Activated CD8-positive, alpha-beta memory T cell treated with anti-CD3 and anti-CD28 coated beads, Interleukin-2, amount 10 ng/mL, durations not matched to agents 7 days and 5 days (primary cell): Measurements from ENCODE around the gene GLG1. TPM values are rescaled to one million over a fixed set of nuclear protein-coding genes. Genes with fewer than 3 reads are reported as not detected.
"Not testable (repeated sequence)": the region's sequence is repeated elsewhere in the genome, so short reads cannot be mapped to it uniquely, and the experiment has no call there.

ENCODE experiments used
- ATAC-seq: fragments of 150-1000 bp; cut with Tn5 transposase; one replicate; pipeline ENCODE4 v1.10.0; 2021; ENCODE audit warnings: moderate library complexity
- CTCF ChIA-PET: fragments of 350-600 bp; sonication (Branson Sonifier 250); formaldehyde crosslinking; loops from one replicate; lab custom pipeline; 2021; ENCODE audit warnings: antibody characterized with exemption; lab: Charles Lee
- DNase-seq: peaks from one replicate; pipeline ENCODE4 v3.0.0-alpha.2; 2020
- H3K27ac Mint-ChIP-seq: one replicate; pipeline ENCODE4 v1.8.0; 2021; ENCODE audit warnings: mild to moderate bottlenecking, mixed read lengths
- H3K27me3 Mint-ChIP-seq: one replicate; pipeline ENCODE4 v1.8.0; 2021; ENCODE audit warnings: mixed read lengths
- H3K36me3 Mint-ChIP-seq: one replicate; pipeline ENCODE4 v1.8.0; 2021; ENCODE audit warnings: mild to moderate bottlenecking, mixed read lengths
- H3K4me1 Mint-ChIP-seq: one replicate; pipeline ENCODE4 v1.8.0; 2021; ENCODE audit warnings: mixed read lengths
- H3K4me3 Mint-ChIP-seq: one replicate; pipeline ENCODE4 v1.8.0; 2021; ENCODE audit warnings: mild to moderate bottlenecking, moderate library complexity, mixed read lengths
- H3K9me3 Mint-ChIP-seq: one replicate; pipeline ENCODE4 v1.8.0; 2022; ENCODE audit warnings: low read depth, mixed read lengths
- total RNA-seq, 2 experiments: library from RNA; stranded (reverse); gene quantifications; one replicate each; pipeline ENCODE4 v1.2.3, GENCODE V29; 2021

The GLG1 gene
- total RNA-seq, 2 experiments from 2014 or later = 74.0 to 86.9 TPM

DNA sequence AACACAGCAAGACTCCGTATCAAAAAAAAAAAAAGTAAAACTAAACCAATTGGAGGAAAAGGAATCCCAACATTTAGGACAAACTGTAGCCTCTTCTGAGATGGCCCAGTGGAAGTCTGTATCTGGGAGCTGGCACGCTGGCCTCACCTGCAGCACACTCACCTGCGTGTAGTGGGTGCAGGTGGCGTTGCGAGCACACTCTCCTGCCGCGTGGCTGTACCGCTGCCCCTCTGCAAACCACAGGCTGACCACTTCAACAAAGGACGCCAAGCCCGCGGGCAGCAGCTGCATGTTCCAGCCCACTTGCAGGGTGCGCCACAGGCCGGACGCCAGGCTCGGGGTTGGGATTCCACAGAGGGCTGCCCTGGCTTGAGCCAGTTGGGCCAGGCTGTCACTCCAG is 189.0 kb downstream of the GLG1 start:
- H3K27ac Mint-ChIP-seq, H3K4me1 Mint-ChIP-seq, H3K9me3 Mint-ChIP-seq, H3K4me3 Mint-ChIP-seq, H3K27me3 Mint-ChIP-seq, CTCF ChIA-PET, H3K36me3 Mint-ChIP-seq, DNase-seq: not testable (repeated sequence)
- peak; percentile 30 for ATAC-seq

DNA sequence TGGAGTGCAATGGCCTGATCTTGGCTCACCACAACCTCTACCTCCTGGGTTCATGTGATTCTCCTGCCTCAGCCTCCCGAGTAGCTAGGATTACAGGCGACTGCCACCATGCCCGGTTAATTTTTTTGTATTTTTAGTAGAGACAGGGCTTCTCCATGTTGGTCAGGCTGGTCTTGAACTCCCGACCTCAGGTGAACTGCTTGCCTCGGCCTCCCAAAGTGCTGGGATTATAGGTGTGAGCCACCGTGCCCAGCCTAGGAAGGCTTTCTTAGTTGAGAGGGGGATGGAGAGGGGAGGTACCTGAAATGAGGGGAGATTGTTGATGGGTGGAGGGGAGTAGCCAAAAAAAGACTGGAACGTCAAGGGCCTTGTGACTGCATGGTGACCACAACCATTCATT is 193.0 kb downstream of the GLG1 start:
- ATAC-seq, H3K27me3 Mint-ChIP-seq, CTCF ChIA-PET: not testable (repeated sequence)

DNA sequence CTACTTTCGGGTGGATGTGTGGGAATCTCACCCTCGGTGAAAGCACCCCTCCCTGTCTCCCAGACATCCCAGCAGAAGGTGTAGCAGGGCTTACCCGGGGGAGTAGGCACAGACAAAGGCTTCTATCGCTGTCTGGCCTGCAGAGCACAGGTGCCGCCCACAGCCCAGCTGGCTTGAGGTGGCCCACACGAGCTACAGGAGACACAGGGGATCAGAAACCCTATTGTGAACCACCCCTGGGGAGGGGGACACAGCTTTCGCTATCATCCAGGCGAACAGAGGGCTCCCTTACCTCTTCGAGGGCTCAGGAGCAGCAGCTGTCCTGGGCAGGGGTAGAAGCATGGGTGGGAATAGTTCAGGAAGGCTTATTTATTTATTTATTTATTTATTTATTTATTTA is 193.4 kb downstream of the GLG1 start:
- H3K36me3 Mint-ChIP-seq, H3K4me1 Mint-ChIP-seq, H3K27me3 Mint-ChIP-seq, DNase-seq, H3K27ac Mint-ChIP-seq, CTCF ChIA-PET, ATAC-seq, H3K4me3 Mint-ChIP-seq, H3K9me3 Mint-ChIP-seq: not testable (repeated sequence)

More for the DNA sequence above, 193.0 kb downstream of the GLG1 start:
- DNase-seq, H3K36me3 Mint-ChIP-seq, H3K9me3 Mint-ChIP-seq, H3K27ac Mint-ChIP-seq, H3K4me3 Mint-ChIP-seq, H3K4me1 Mint-ChIP-seq: not testable (repeated sequence)

DNA sequence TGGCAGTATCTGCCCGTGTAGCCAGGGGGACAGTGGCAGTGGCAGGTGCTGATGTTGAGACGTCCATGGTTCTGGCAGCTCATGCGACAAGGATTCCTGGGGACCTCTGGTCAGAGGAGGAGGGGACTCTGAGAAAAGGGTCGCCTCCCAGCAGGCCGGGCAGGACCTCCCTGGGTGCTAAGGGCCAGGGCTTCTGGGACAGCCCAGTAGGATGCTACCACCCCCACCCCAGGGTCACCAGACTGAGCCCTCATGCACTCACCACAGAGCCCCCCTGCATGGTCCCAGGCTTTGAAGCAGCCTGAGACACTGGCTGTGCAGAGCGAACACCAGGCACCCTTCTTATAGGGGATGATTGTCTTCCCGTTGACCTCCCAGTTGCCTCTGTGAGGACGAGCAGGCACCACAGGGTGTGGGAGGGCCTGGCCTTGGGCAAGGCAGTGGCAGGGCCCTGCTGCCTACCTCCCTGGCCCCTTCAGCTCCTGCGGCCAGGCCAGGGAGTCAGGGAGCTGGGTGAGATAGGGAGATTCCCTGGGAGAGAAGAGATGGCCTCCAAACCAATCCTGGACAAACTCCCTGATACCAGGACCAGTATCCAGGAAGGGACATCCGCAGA is 194.0 kb downstream of the GLG1 start:
- H3K27me3 Mint-ChIP-seq, DNase-seq, ATAC-seq, CTCF ChIA-PET, H3K9me3 Mint-ChIP-seq, H3K36me3 Mint-ChIP-seq, H3K27ac Mint-ChIP-seq, H3K4me1 Mint-ChIP-seq, H3K4me3 Mint-ChIP-seq: not testable (repeated sequence)

DNA sequence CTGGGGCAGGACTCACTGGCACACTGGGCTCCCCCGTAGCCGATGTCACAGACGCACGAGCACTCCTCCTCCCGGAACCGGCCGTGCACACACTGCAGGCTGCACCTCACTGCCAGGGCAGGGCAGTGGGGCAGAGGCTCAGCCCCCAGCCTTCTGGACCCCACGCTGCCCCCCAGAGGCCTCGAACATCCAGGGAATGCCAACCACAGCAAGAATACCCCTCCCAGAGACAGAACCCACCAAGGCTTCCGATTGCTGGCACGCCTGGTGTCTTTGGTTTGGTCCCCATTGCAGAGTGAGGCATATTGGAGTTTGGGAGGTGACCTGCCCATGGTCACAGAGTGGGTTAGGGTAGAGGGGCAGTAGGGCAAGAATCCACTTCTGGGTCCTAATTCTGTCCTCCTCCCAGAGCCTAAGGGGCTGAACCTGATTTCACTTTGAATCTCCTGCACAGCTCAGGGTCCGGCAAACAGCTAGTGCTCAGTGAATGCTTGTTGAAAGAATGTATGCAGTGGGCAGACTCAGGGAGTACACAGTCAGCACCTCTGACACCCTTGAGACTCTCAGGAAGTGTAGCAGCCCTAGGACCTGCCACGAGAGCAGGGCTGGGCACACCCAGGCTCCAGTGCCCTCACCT is 194.7 kb downstream of the GLG1 start:
- ATAC-seq, H3K4me3 Mint-ChIP-seq, H3K9me3 Mint-ChIP-seq, H3K27me3 Mint-ChIP-seq, H3K36me3 Mint-ChIP-seq, CTCF ChIA-PET, H3K4me1 Mint-ChIP-seq, H3K27ac Mint-ChIP-seq, DNase-seq: not testable (repeated sequence)

DNA sequence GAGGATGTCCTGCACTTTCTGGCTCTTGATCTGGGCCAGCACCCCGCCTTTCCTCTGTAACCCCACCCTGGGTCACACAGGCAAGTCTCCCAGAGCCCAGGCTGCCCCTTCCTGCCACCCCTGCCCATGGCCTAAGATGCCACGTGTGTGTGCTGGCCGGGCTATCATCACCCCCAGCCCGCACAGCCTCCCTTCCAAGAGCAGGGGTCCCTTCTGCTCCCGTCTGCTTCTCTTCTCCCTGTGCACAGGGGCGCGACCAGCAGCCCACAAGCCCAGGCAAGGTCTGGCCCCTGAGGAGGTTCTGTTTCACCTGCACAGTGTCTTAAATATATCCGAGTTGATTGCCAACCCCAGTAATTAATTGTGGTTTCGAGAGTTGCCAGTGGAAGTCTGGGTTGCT is 195.9 kb downstream of the GLG1 start:
- H3K27ac Mint-ChIP-seq, H3K4me1 Mint-ChIP-seq, DNase-seq, ATAC-seq, H3K27me3 Mint-ChIP-seq, H3K9me3 Mint-ChIP-seq, H3K4me3 Mint-ChIP-seq, H3K36me3 Mint-ChIP-seq, CTCF ChIA-PET: not testable (repeated sequence)

DNA sequence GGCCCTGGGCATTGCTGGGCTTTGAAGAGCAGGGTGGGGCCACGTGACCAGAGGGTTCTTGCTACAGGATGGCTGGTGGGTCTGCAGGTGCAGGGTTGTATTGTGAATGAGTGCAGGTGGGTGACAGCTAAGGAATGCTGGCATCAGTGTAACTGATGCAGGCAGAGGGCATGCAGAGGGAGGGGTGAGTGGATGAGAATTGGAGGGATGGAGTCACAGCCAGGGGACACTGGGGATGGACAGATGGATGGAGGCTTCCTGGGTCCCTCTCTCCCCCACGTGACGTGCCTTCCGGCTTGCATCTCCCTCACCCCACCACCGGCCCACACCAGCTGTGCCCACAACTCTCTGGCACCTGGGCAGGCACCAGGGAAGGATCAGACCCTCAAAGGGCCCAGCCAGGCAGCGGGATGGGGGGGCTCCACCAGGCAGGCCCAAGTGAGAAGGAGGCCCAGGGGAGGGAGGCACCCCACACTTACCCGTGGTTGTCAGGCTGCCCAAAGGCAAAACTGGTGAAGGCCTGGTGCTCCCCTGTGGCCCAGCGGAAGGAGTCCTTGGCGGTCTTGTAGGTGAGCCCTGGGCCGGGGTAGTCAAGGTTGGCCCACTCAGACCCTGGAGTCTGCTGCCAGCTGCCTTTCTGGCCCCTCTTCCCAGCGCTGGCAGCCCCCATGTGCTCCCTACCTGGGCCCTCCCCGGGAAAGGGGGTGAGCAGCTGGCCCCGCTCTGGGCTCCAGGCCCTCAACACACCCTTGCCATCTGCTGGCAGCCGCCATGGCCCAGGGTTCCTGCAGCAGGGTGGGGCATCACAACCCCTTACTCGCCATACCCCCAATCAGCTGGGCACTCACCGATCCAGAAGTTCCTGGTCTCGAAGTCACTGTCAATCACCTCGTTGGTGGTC is 196.6 kb downstream of the GLG1 start:
- CTCF ChIA-PET, H3K27ac Mint-ChIP-seq, H3K27me3 Mint-ChIP-seq, DNase-seq, H3K36me3 Mint-ChIP-seq, H3K4me3 Mint-ChIP-seq, H3K9me3 Mint-ChIP-seq, ATAC-seq, H3K4me1 Mint-ChIP-seq: not testable (repeated sequence)

DNA sequence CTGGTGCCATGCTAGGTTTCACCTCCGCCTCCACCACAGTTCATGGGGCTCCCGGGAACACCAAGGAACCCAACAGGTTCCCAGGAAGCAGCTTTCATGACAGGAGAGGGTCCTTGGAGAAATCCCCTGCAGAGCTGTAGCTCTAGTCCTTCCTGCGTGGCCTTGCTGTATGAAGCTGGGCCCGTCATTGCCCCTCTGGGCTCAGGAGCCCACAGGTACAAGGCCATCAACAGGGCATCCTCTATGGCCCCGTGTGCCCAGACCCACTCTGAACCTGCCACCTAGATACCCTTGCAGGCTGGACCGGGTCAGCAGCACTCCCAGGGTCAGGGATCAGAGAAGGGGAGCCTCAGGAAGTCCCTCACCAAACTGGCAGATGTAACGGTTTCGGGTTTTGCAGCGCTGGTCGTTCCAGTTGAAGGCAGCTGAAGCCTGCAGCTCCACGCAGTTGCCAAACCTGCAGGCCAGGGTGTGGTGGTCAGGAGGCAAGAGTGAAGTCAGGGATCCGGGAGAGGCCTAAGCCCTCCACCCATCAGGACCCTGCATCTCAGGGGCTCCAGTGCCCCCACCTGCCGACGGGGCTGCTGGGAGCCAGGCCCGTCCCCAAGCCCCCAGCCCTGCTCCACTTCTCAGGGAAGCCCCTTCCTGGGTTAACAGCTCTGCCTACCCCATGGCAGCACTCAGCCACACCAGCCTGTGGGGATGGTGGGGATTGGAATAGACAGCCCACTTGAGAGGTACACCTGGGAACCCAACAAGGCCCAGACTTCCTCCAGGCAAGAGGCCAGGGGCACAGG is 197.5 kb downstream of the GLG1 start:
- H3K27me3 Mint-ChIP-seq, H3K36me3 Mint-ChIP-seq, CTCF ChIA-PET, H3K4me3 Mint-ChIP-seq, ATAC-seq, H3K9me3 Mint-ChIP-seq, H3K27ac Mint-ChIP-seq, DNase-seq, H3K4me1 Mint-ChIP-seq: not testable (repeated sequence)

DNA sequence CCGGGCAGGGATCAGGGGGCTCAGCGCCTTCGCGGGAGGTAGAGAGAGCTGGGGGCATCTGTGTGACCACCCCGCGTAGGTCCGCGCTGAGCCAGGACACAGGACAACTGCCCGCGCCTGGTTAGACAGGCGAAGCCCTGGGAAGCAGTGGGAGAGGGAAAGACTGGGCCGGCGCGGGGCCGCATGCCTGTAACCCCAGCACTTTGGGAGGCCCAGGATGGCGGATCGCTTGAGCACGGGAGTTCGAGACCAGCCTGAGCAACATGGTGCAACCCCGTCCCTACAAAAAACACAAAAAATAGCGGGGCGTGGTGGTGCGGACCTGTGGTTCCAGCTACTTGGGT is 199.6 kb downstream of the GLG1 start:
- H3K9me3 Mint-ChIP-seq, DNase-seq: not testable (repeated sequence)

DNA sequence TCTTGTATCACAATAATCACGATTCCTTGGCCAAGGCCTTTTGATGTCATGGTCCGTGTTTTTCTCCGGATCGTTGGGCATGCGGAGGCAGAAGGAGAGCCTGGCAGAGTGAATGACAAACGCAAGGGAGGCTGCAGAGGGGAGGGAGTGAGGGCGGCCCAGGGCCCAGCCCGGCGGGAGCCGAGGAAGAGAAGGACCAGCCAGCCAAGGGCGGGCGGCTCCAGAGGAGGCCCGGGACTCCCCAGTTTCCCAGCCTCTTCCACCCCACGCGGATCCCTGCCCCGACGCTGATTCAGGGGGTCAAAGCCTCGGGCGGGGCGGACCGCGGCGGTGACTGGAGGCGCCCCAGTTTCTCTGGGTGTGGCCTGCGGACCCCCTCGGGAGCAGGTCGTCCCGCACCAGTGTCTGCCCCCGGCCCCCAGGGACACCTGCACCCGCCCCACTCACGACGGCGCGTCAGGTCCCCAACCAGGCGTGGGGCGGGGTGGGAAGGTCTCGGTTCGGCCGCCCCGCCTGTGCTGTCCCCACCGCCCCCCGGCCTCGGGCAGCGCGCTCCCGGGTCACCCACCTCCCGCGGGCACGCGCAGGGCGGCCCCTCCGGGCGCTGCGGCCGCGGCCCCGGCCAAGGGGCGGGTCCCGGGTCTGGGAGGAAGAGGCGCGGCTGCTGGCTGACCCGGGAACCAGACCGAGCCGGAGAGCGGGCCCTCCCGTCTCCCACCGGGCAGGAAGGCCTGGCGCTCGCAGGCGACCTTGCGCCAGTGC is 200.1 kb downstream of the GLG1 start:
- CTCF ChIA-PET, H3K27me3 Mint-ChIP-seq, ATAC-seq, DNase-seq, H3K4me1 Mint-ChIP-seq, H3K27ac Mint-ChIP-seq, H3K4me3 Mint-ChIP-seq, H3K9me3 Mint-ChIP-seq, H3K36me3 Mint-ChIP-seq: not testable (repeated sequence)

More for the DNA sequence above, 199.6 kb downstream of the GLG1 start:
- H3K27me3 Mint-ChIP-seq, H3K4me3 Mint-ChIP-seq, ATAC-seq, H3K36me3 Mint-ChIP-seq, H3K27ac Mint-ChIP-seq, H3K4me1 Mint-ChIP-seq, CTCF ChIA-PET: not testable (repeated sequence)

DNA sequence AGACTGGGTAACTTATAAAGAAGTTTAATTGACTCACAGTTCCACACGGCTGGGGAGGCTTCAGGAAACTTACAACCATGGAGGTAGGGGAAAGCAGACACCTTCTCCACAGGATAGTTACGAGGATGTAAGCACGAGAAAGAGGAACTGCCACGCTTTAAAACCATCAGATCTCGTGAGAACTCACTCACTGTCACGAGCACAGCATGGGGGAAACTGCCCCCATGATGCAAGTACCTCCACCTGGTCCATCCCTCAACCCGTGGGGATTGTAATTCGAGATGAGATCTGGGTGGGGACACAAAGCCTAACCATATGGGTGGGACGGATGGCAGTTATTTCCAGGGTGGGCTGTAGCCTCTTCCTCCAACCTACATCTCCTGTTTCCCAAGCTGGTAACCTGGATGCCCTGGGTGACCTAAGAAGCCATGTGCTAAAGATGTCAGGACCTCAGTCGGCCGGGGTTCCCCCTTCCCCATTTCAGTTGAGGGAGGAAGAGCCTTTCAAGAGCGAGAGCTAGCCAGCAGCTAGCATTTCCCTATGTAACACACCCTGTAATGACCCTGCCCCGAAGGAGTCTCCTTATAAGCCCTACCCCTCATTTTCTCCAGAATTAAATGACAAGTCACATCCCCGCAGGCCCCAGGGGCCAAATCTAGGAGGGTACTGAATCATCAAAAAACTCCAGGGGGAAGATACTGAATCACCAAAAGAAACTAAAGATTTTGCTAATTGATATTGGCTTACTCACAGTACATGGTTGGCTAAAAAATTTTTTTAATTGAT is 202.6 kb downstream of the GLG1 start:
- H3K4me3 Mint-ChIP-seq, ATAC-seq, H3K4me1 Mint-ChIP-seq, CTCF ChIA-PET, H3K9me3 Mint-ChIP-seq, H3K27ac Mint-ChIP-seq, DNase-seq, H3K27me3 Mint-ChIP-seq, H3K36me3 Mint-ChIP-seq: not testable (repeated sequence)

DNA sequence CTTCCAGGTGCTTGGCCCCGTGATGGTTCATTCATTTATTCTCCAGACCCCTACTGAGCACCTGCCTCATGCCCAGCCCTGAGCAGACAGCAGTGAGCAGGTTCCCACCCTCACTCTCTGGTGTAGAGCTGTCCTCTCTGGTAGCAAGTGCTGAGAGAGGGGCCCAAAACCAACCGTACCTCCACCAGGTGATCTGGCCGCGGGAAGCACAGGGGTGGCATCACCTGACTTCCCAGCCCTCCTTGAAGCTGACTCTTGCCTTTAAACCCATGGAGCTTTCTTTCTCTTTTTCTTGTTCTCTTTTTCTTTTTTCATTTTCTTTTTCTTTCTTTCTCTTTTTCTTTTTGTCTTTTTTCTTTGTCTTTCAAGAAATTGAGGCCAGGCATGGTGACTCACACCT is 206.7 kb downstream of the GLG1 start:
- DNase-seq, H3K4me1 Mint-ChIP-seq, H3K36me3 Mint-ChIP-seq, H3K27ac Mint-ChIP-seq, H3K4me3 Mint-ChIP-seq, ATAC-seq, CTCF ChIA-PET, H3K27me3 Mint-ChIP-seq, H3K9me3 Mint-ChIP-seq: not testable (repeated sequence)
